NCI-H1417 treated with DMSO at 0.1 percent for 48 hours (cell line): ENCODE results near the gene ADARB2.
"Not testable (repeated sequence)": the region's sequence is repeated elsewhere in the genome, so short reads cannot be mapped to it uniquely, and the experiment has no call there.

Experiments
- DNase-seq: peaks from one replicate; lab custom pipeline; 2025; lab: John Stamatoyannopoulos, UW

The ADARB2 gene

DNA sequence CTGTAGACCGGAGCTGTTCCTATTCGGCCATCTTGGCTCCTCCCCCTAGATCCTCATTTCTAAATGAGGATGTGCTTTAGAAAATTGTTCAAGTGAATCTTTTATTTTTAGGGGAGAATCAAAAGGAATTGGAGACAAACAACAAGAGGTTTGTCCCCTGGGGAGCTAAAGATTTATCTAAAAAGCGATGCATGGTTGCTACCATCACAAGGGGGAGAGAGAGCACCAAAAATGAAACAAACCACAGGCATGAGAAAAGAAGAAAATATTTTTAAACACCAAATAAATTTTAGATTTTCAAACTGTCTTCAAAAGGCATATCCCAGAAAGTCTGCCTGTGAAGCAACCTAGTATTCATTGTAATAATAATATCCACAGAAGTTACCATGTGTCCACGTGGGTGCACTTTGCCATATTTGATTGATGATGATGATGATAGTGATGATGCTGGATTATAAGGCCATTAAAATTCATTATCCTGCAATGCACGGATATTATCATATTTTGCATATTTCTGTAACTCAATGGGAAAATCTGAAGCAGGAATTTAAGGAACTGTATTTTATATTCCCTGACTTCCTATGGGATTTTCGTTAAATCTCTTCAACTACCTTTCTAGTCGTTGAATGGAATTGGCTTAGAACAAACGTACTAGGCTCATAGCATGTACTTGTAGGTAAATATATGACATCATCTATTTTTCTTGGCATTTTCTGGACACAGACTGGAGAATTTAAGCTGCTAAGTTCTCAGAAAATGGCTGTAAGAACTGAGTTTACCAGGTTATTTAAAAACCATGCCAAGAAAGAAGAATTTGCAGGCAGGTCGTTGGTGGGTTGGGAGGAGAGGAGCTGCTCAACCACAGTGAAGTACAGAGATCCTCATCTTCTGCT is 509.6 kb downstream of the ADARB2 start:
- no peak for DNase-seq

DNA sequence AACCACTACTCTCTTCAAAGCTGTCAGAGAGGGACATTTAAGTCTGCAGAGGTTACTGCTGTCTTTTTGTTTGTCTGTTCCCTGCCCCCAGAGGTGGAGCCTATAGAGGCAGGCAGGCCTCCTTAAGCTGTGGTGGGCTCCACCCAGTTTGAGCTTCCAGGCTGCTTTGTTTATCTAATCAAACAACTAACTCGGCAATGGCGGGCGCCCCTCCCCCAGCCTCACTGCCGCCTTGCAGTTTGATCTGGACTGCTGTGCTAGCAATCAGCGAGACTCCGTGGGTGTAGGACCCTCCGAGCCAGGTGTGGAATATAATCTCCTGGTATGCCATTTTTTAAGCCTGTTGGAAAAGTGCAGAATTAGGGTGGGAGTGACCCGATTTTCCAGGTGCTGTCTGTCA is 510.4 kb downstream of the ADARB2 start:
- not testable (repeated sequence) for DNase-seq

- DNase-seq = not testable (repeated sequence)
These were observed 517.5 kb downstream of the ADARB2 start for GRCh38 chr10:1219874-1220273.

GRCh38 chr10:1217661-1218060 is 519.7 kb downstream of the ADARB2 start:
- no peak for DNase-seq

GRCh38 chr10:1217237-1217587 is 520.1 kb downstream of the ADARB2 start:
- DNase-seq = no peak

DNA sequence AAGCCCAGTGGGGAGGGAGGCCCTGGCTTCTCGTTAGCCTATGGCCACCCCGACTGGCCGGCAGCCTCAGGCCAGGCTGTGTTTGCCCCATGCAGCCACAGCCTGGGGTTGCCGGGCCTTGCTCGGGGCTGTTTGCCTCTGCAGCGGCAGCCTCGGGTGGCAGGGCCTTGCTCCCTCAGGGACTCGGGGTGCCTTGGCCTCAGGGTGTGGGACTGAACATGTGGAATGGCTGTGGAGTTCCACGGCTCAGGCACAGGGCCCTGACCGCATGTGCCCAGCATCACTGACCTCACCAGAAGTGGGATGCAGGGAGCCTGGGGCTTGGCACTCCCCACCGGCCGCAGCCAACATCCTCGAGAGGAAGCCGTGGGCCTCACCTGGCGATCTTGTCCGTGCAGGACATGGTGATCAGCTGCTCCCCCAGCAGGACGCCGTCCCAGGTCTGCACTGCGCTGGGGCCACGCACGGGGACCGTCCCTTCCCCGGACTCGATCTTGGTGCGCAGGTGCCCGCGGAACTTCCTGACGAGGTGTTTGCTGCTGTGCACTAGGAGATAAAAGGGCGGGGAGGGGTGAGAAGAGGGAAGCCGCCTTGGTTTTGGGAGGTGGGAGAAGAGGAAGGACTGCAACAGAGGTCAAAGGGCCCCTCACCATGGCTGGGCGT is 520.6 kb downstream of the ADARB2 start:
- no peak for DNase-seq

GRCh38 chr10:1215862-1216573 is 521.3 kb downstream of the ADARB2 start:
- DNase-seq = no peak

GRCh38 chr10:1214882-1215540 is 522.3 kb downstream of the ADARB2 start:
- DNase-seq = no peak

GRCh38 chr10:1214071-1214675 is 523.2 kb downstream of the ADARB2 start:
- no peak for DNase-seq

- DNase-seq = no peak
These were observed 523.9 kb downstream of the ADARB2 start for GRCh38 chr10:1213252-1214070.

GRCh38 chr10:1212571-1213141 is 524.7 kb downstream of the ADARB2 start:
- no peak for DNase-seq

- DNase-seq = no peak
These were observed 525.3 kb downstream of the ADARB2 start for GRCh38 chr10:1211844-1212570.

DNA sequence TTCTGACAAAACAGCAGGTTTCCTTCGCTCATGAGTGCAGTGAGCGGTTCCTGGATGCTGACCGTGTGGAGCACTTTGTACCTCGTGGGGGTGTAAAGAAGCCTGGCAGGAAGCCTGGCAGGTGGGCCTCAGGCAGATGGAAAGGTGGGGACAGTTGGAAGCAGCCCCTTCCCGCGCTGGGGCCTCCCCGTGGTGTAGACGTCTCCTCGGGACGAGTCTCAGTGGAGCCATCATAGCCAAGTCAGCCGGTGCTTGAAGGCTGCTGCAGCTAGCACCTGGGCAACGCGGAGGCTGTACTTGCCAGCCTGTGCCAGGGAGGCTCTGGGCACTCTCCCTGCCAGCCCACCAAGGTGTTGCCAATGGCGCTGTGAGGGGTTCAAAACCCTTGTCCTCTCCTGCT is 526.7 kb downstream of the ADARB2 start:
- DNase-seq = no peak

GRCh38 chr10:1209355-1209979 is 527.9 kb downstream of the ADARB2 start:
- no peak for DNase-seq

- no peak for DNase-seq
These were observed 528.7 kb downstream of the ADARB2 start for GRCh38 chr10:1208366-1209311.

GRCh38 chr10:1206601-1207000 is 530.7 kb downstream of the ADARB2 start:
- DNase-seq = no peak

- no peak for DNase-seq
These were observed 531.2 kb downstream of the ADARB2 start for GRCh38 chr10:1206101-1206500.

DNA sequence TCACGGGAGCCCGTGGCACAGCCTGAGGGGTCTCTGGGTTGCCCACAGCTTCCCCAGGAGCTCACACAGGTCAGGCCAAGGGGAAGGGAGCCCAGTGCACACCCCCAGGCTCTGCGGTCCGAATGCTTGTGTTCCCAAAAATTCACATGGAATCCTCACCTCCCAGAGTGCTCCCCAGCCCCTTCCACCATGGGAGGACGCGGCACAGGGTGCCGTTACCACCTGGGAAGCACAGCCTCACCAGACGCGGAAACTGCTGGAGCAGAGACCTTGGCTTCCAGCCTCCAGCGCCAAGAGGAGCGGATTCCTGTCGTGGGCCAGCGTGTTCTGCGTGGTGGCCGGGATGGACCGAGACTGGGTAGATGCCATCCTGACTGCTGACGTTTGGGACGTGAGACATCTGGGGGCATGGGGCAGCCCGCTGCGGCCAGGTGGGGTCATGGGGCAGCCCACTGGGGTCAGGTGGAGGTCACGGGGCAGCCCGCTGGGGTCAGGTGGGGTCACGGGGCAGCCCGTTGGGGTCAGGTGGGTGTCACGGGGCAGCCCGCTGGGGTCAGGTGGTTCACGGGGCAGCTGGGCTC is 531.8 kb downstream of the ADARB2 start:
- no peak for DNase-seq
